Stimulated activated CD8-positive, alpha-beta memory T cell treated with anti-CD3 and anti-CD28 coated beads, Interleukin-15, amount 100 ng/mL, for 48 hours (primary cell): Measurements from ENCODE around the gene IQSEC1.
"Not testable (repeated sequence)": the region's sequence is repeated elsewhere in the genome, so short reads cannot be mapped to it uniquely, and the experiment has no call there.

ENCODE experiments used
- DNase-seq, 2 donors: peaks; one replicate each; pipeline ENCODE4 v3.0.0-alpha.2; 2020; ENCODE audit warnings: low read depth in 2 of 2

The IQSEC1 gene

GRCh38 chr3:12894629-12895028 lies 178.6 kb downstream of the IQSEC1 start:
- no peak for DNase-seq

GRCh38 chr3:12893852-12894251 lies 179.4 kb downstream of the IQSEC1 start:
- no peak for DNase-seq

GRCh38 chr3:12893247-12893646 lies 180.0 kb downstream of the IQSEC1 start:
- DNase-seq: no peak

- DNase-seq: no peak
Measured at GRCh38 chr3:12892840-12893189, 180.4 kb downstream of the IQSEC1 start.

GRCh38 chr3:12891985-12892839 lies 181.0 kb downstream of the IQSEC1 start:
- DNase-seq: no peak

GRCh38 chr3:12891391-12891984 lies 181.7 kb downstream of the IQSEC1 start:
- DNase-seq: no peak

GRCh38 chr3:12890610-12891390 lies 182.4 kb downstream of the IQSEC1 start:
- no peak for DNase-seq

GRCh38 chr3:12886736-12887135 lies 186.5 kb downstream of the IQSEC1 start:
- DNase-seq: no peak

- no peak for DNase-seq
Measured at GRCh38 chr3:12886106-12886679, 187.0 kb downstream of the IQSEC1 start.

GRCh38 chr3:12885583-12885930 lies 187.7 kb downstream of the IQSEC1 start:
- no peak for DNase-seq

- no peak for DNase-seq
Measured at GRCh38 chr3:12884790-12885582, 188.2 kb downstream of the IQSEC1 start.

GRCh38 chr3:12884186-12884680 lies 189.0 kb downstream of the IQSEC1 start:
- DNase-seq: no peak

GRCh38 chr3:12882336-12883310 lies 190.6 kb downstream of the IQSEC1 start:
- DNase-seq: no peak

GRCh38 chr3:12881858-12882257 lies 191.4 kb downstream of the IQSEC1 start:
- not testable (repeated sequence) for DNase-seq

- no peak for DNase-seq
Measured at GRCh38 chr3:12879191-12879815, 193.9 kb downstream of the IQSEC1 start.

GRCh38 chr3:12878758-12879157 lies 194.5 kb downstream of the IQSEC1 start:
- DNase-seq: not testable (repeated sequence)

- no peak for DNase-seq
Measured at GRCh38 chr3:12878141-12878574, 195.1 kb downstream of the IQSEC1 start.

- DNase-seq: no peak
Measured at GRCh38 chr3:12877040-12877439, 196.2 kb downstream of the IQSEC1 start.
